RWPE1 (cell line): ENCODE data around the gene MCM7.

ENCODE experiments used
- CTCF ChIA-PET: fragments of 350-600 bp; sonication (Branson Sonifier 250); formaldehyde crosslinking; extraction: SDS; loops from one replicate; lab custom pipeline; 2021; lab: Yijun Ruan, JAX
- POLR2A ChIA-PET: fragments of 400-600 bp; formaldehyde crosslinking; extraction: SDS; loops from one replicate; lab custom pipeline; 2020; ENCODE audit warnings: antibody characterized with exemption; ENCODE audit not compliant: low non-redundant PET; lab: Yijun Ruan, JAX
- DNase-seq: peaks from one replicate; pipeline ENCODE4 v3.0.0; 2012; ENCODE audit warnings: low spot score
- H3K27ac ChIP-seq: fragments of 450-650 bp; 2 replicates; pipeline ENCODE4 v1.5.1; 2017
- CTCF ChIP-seq: fragments of 450-650 bp; conservative IDR thresholded peaks from 2 replicates; pipeline ENCODE4 v1.5.1; 2017; ENCODE audit warnings: low read depth, mild to moderate bottlenecking

MCM7 gene

GRCh38 chr7:100087055-100087750 is 14.0 kb downstream of the MCM7 start:
- POLR2A ChIA-PET, result interaction anchor here (0.7 to 1.5 kb wide), 3 partner anchors 13 to 574 kb away, joined by 4 to 10 read pairs (median 4); no protein-coding TSS in a partner anchor
- TF ChIP-seq CTCF, result no peak
- peak; percentile 70 for DNase-seq
- CTCF ChIA-PET, result no interaction called here
- peak overlapping the region; percentile 85 for H3K27ac ChIP-seq

GRCh38 chr7:100085515-100085914 is 15.7 kb downstream of the MCM7 start:
- peak overlapping the region; percentile 85 for H3K27ac ChIP-seq
- ChIA-PET POLR2A (no interaction called here), CTCF (interaction anchor here (0.5 kb wide), 1 partner anchor 1493 kb away, joined by 9 read pairs; no protein-coding TSS in a partner anchor)
- no peak for TF ChIP-seq CTCF
- no peak for DNase-seq

GRCh38 chr7:100082978-100083377 is 18.2 kb downstream of the MCM7 start:
- TF ChIP-seq CTCF, result no peak
- ChIA-PET CTCF (interaction anchor here (0.6 to 1.1 kb wide), 3 partner anchors 29 to 89 kb away, joined by 3 read pairs; no protein-coding TSS in a partner anchor), POLR2A (no interaction called here)
- no peak for DNase-seq
- H3K27ac ChIP-seq, result no peak overlapping the region

GRCh38 chr7:100081535-100082102 is 19.6 kb downstream of the MCM7 start, which contains the start of gene ZNF3:
ZNF3 (minus strand) TSS chr7:100081723; CDS start chr7:100077357, 4,366 bp downstream.
- ChIA-PET CTCF (interaction anchor here (0.7 kb wide), 2 partner anchors 13 to 84 kb away, joined by 5 read pairs; no protein-coding TSS in a partner anchor), POLR2A (no interaction called here)
- DNase-seq, result peak; percentile 95
- peak within 1 kb of the TSS; percentile 73 for H3K27ac ChIP-seq
- TF ChIP-seq CTCF, result peak; percentile 99

GRCh38 chr7:100080907-100081534 is 20.2 kb downstream of the MCM7 start:
- no peak for DNase-seq
- ChIA-PET CTCF (interaction anchor here (0.6 kb wide), 2 partner anchors 64 to 623 kb away, joined by 3 to 4 read pairs; no protein-coding TSS in a partner anchor), POLR2A (no interaction called here)
- H3K27ac ChIP-seq, result peak overlapping the region; percentile 73
- TF ChIP-seq CTCF, result no peak

GRCh38 chr7:100079024-100079560 is 22.1 kb downstream of the MCM7 start:
- no peak for TF ChIP-seq CTCF
- ChIA-PET CTCF (interaction anchor here (0.6 kb wide), 2 partner anchors 9 to 128 kb away, joined by 3 to 4 read pairs; no protein-coding TSS in a partner anchor), POLR2A (no interaction called here)
- peak overlapping the region; percentile 14; the same call in 1 of the 2 replicates for H3K27ac ChIP-seq
- DNase-seq, result no peak
